SW480 (cell line): ENCODE results near the gene PPP1R14B.

Experiments
- DNase-seq: peaks from one replicate; pipeline ENCODE4 v3.0.0-alpha.2; 2016; ENCODE audit warnings: low spot score

Gene PPP1R14B

GRCh38 chr11:64245401-64245796, 1.3 kb downstream of the PPP1R14B start:
- no peak for DNase-seq

GRCh38 chr11:64244966-64245365, 1.8 kb downstream of the PPP1R14B start:
- DNase-seq: no peak

GRCh38 chr11:64244107-64244506, 2.6 kb downstream of the PPP1R14B start:
- DNase-seq: no peak

- DNase-seq: no peak
Observed at GRCh38 chr11:64243236-64243854, 3.4 kb downstream of the PPP1R14B start.

GRCh38 chr11:64241491-64242374, 5.0 kb downstream of the PPP1R14B start:
- peak; percentile 72 for DNase-seq

- DNase-seq: peak; percentile 98
Observed at GRCh38 chr11:64241241-64241490, 5.6 kb downstream of the PPP1R14B start.

- DNase-seq: peak; percentile 95
Observed at GRCh38 chr11:64240435-64241240, 6.1 kb downstream of the PPP1R14B start, which contains the start of gene FKBP2. FKBP2 (plus strand) TSS chr11:64241095; CDS start chr11:64242388, 1,293 bp downstream.

- peak; percentile 55 for DNase-seq
Observed at GRCh38 chr11:64239662-64240434, 6.9 kb downstream of the PPP1R14B start.

GRCh38 chr11:64238999-64239398, 7.7 kb downstream of the PPP1R14B start:
- DNase-seq: no peak

- no peak for DNase-seq
Observed at GRCh38 chr11:64238076-64238475, 8.7 kb downstream of the PPP1R14B start.

- peak; percentile 28 for DNase-seq
Observed at GRCh38 chr11:64237484-64237951, 9.2 kb downstream of the PPP1R14B start.

GRCh38 chr11:64235437-64236161, 11.1 kb downstream of the PPP1R14B start:
- no peak for DNase-seq

GRCh38 chr11:64234647-64235379, 11.9 kb downstream of the PPP1R14B start:
- DNase-seq: peak; percentile 65

GRCh38 chr11:64233913-64234586, 12.7 kb downstream of the PPP1R14B start, which contains the start of gene VEGFB:
VEGFB (plus strand) TSS chr11:64234584; CDS start chr11:64234834, 250 bp downstream.
- peak; percentile 52 for DNase-seq

GRCh38 chr11:64232967-64233315, 13.8 kb downstream of the PPP1R14B start:
- no peak for DNase-seq

GRCh38 chr11:64232182-64232966, 14.4 kb downstream of the PPP1R14B start:
- DNase-seq: no peak

- DNase-seq: no peak
Observed at GRCh38 chr11:64231546-64231945, 15.2 kb downstream of the PPP1R14B start.

GRCh38 chr11:64230985-64231365, 15.8 kb downstream of the PPP1R14B start:
- DNase-seq: no peak
